Trophoblast cell (in vitro differentiated cells and primary cell): ENCODE data around the gene ABHD4.

Experiments used
- DNase-seq, 2 donors: peaks; one replicate each; pipeline ENCODE4 v3.0.0-alpha.2; 2016
- H2AFZ ChIP-seq: 2 replicates; pipeline ENCODE4 v1.6.1; 2013; ENCODE audit warnings: low read length, moderate library complexity, mild to moderate bottlenecking; ENCODE audit not compliant: insufficient read depth, poor library complexity
- H2AK5ac ChIP-seq: 2 replicates; pipeline ENCODE4 v1.6.1; 2013; ENCODE audit warnings: mild to moderate bottlenecking, low read length
- H2BK120ac ChIP-seq: 2 replicates; pipeline ENCODE4 v1.6.1; 2013; ENCODE audit warnings: low read length, mild to moderate bottlenecking, moderate library complexity; ENCODE audit not compliant: insufficient read depth, poor library complexity
- H2BK12ac ChIP-seq: 2 replicates; pipeline ENCODE4 v1.6.1; 2013; ENCODE audit warnings: mild to moderate bottlenecking, low read length, moderate library complexity
- H2BK5ac ChIP-seq: 2 replicates; pipeline ENCODE4 v1.6.1; 2013; ENCODE audit warnings: low read length, low read depth, moderate library complexity, mild to moderate bottlenecking; ENCODE audit not compliant: poor library complexity
- H3K14ac ChIP-seq: 2 replicates; pipeline ENCODE4 v1.6.1; 2013; ENCODE audit warnings: mild to moderate bottlenecking, low read length
- H3K18ac ChIP-seq: 2 replicates; pipeline ENCODE4 v1.6.1; 2013; ENCODE audit warnings: mild to moderate bottlenecking, low read length
- H3K23ac ChIP-seq: 2 replicates; pipeline ENCODE4 v1.6.1; 2013; ENCODE audit warnings: low read length
- H3K27ac ChIP-seq: 2 replicates; pipeline ENCODE4 v1.5.1; 2013; ENCODE audit warnings: low read depth, mild to moderate bottlenecking, inconsistent platforms, low read length, moderate library complexity
- H3K27me3 ChIP-seq: 2 replicates; pipeline ENCODE4 v1.6.1; 2013; ENCODE audit warnings: inconsistent platforms, mild to moderate bottlenecking, low read length, moderate library complexity; ENCODE audit not compliant: insufficient read depth
- H3K36me3 ChIP-seq, 2 experiments: 1 replicate in 1 of 2; 2 replicates in 1 of 2; pipeline ENCODE4 v1.6.1; 2013; ENCODE audit warnings: low read length in 2 of 2, mild to moderate bottlenecking in 2 of 2, moderate library complexity in 1 of 2; ENCODE audit not compliant: insufficient read depth in 2 of 2, control insufficient read depth in 1 of 2
- H3K4ac ChIP-seq: 2 replicates; pipeline ENCODE4 v1.6.1; 2013; ENCODE audit warnings: low read depth, mild to moderate bottlenecking, low read length, moderate library complexity
- H3K4me1 ChIP-seq, 2 experiments: 1 replicate in 1 of 2; 2 replicates in 1 of 2; pipeline ENCODE4 v1.6.1; 2013; ENCODE audit warnings: low read length in 2 of 2, mild to moderate bottlenecking in 2 of 2, moderate library complexity in 1 of 2; ENCODE audit not compliant: insufficient read depth in 2 of 2, control insufficient read depth in 1 of 2
- H3K4me2 ChIP-seq: 2 replicates; pipeline ENCODE4 v1.6.1; 2013; ENCODE audit warnings: inconsistent platforms, mild to moderate bottlenecking, low read length, moderate library complexity
- H3K4me3 ChIP-seq: 2 replicates; pipeline ENCODE4 v1.5.1; 2013; ENCODE audit warnings: mild to moderate bottlenecking, low read depth, low read length, inconsistent platforms
- H3K79me1 ChIP-seq: one replicate; pipeline ENCODE4 v1.6.1; 2013; ENCODE audit warnings: low read length
- H3K79me2 ChIP-seq: 2 replicates; pipeline ENCODE4 v1.6.1; 2013; ENCODE audit warnings: low read length, mild to moderate bottlenecking; ENCODE audit not compliant: control insufficient read depth, insufficient read depth, poor library complexity
- H3K9ac ChIP-seq: 2 replicates; pipeline ENCODE4 v1.6.1; 2013; ENCODE audit warnings: mild to moderate bottlenecking, low read length
- H3K9me3 ChIP-seq: 2 replicates; pipeline ENCODE4 v1.6.1; 2013; ENCODE audit warnings: low read depth, mild to moderate bottlenecking, control low read depth, inconsistent platforms, low read length; ENCODE audit not compliant: insufficient read depth
- H4K12ac ChIP-seq: 2 replicates; pipeline ENCODE4 v1.6.1; 2013; ENCODE audit warnings: low read depth, mild to moderate bottlenecking, low read length, moderate library complexity
- H4K8ac ChIP-seq: 2 replicates; pipeline ENCODE4 v1.6.1; 2013; ENCODE audit warnings: low read depth, mild to moderate bottlenecking, low read length, moderate library complexity
- H4K91ac ChIP-seq: one replicate; pipeline ENCODE4 v1.6.1; 2013; ENCODE audit warnings: low read depth, mild to moderate bottlenecking, low read length, moderate library complexity
- WGBS: extraction: QIAGEN DNeasy Blood & Tissue Kit; methylation state at CpG from one replicate; pipeline ENCODE4 v1.1.7; 2013; ENCODE audit warnings: missing lambda C conversion rate; ENCODE audit not compliant: insufficient read length, insufficient coverage; ENCODE audit errors: extremely low coverage; 5-methylcytosine and 5-hydroxymethylcytosine counted together

The ABHD4 gene

DNA sequence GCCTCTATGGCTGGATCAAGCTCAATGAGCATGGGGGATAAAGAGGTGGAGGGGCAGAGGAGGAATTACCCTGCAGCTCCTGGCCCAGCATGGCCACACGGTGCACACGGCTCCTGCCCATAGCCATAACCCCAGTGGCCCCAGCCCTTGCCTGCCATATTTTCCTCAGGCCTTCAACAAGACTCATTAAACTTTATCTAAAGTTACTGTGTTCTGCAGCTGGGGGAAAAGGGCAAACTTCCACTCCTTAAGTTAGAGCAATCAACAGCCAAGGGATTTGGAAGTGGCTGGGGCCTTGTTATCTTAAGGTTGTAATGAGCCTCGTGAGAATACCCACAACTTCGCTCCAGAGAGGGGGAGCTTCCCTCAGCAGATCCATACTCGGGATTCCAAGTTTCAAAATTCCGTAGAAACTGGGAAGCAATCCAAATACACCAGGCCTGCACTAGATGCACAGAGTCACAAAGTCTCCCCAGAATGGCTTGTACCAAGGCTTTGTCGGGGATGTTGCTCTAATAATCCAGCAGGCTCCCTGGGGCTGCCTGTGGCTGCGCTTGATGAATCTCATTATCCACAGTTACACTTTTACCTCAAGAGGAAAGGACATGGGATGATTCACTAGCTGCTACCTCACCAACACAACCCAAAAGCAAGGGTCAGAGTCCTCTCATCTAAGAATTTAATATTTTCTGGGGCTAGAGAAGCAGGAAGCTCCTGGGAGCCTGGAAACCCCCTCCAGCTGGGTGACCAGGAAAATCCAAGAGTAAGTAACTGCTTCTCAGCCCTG is 59.0 kb downstream of the ABHD4 start:
- no peak overlapping the region for H3K4me3 ChIP-seq
- no peak overlapping the region for H3K27ac ChIP-seq
- H2BK5ac ChIP-seq: no peak overlapping the region
- H3K79me1 ChIP-seq: no peaks in the 10 kb centered on the region
- no peak overlapping the region for H3K9ac ChIP-seq
- H4K12ac ChIP-seq: no peak overlapping the region
- no peak overlapping the region for H4K91ac ChIP-seq
- H2AFZ ChIP-seq: no peak overlapping the region
- H3K4me2 ChIP-seq: no peak overlapping the region
- no peak overlapping the region for H3K4ac ChIP-seq
- H2BK12ac ChIP-seq: no peak overlapping the region
- H3K4me1 ChIP-seq: no peaks in the 10 kb centered on the region
- H3K14ac ChIP-seq: no peak overlapping the region
- H2AK5ac ChIP-seq: no peak overlapping the region
- no peaks in the 10 kb centered on the region for H3K79me2 ChIP-seq
- no peaks in the 10 kb centered on the region for H3K36me3 ChIP-seq
- no peak for DNase-seq
- no peak overlapping the region for H3K18ac ChIP-seq
- no peaks in the 10 kb centered on the region for H3K9me3 ChIP-seq
- H3K27me3 ChIP-seq: no peaks in the 10 kb centered on the region
- H3K23ac ChIP-seq: no peak overlapping the region
- no peak overlapping the region for H4K8ac ChIP-seq
- H2BK120ac ChIP-seq: no peak overlapping the region
- no CpG with 5 or more reads among the region's 8 CpGs for WGBS

DNA sequence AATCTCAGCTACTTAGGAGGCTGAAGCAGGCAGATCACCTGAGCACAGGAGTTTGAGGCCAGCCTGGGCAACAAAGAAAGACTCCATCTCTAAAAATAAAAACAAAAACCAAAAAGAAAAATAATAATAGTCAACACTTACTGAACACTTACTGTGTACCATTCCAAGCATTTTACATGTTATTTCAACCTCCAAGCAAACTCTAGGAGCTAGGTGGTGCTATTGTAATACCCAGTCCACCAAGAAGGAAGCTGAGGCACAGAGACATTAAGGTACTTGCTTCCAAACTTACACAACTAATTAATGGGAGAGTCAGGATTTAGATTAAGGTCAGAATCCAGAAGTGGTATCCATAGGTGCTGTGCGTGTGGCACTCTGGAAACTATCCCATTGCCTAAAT is 59.8 kb downstream of the ABHD4 start:
- Histone ChIP-seq H3K14ac (no peak overlapping the region), H2BK120ac (no peak overlapping the region), H4K12ac (no peak overlapping the region), H3K36me3 (no peaks in the 10 kb centered on the region), H3K4me1 (no peaks in the 10 kb centered on the region), H3K18ac (no peak overlapping the region), H3K79me2 (no peaks in the 10 kb centered on the region), H2BK5ac (no peak overlapping the region), H3K4me3 (no peak overlapping the region), H3K27ac (no peak overlapping the region), H2AK5ac (no peak overlapping the region), H2AFZ (no peak overlapping the region), H3K9me3 (no peaks in the 10 kb centered on the region), H2BK12ac (no peak overlapping the region), H3K4ac (no peak overlapping the region), H3K27me3 (no peaks in the 10 kb centered on the region), H3K4me2 (no peak overlapping the region), H4K8ac (no peak overlapping the region), H3K9ac (no peak overlapping the region), H3K79me1 (no peaks in the 10 kb centered on the region), H4K91ac (no peak overlapping the region), H3K23ac (no peak overlapping the region)
- WGBS: no CpG with 5 or more reads among the region's 1 CpG
- peak in 1 of 2 donors; percentile 47 for DNase-seq

DNA sequence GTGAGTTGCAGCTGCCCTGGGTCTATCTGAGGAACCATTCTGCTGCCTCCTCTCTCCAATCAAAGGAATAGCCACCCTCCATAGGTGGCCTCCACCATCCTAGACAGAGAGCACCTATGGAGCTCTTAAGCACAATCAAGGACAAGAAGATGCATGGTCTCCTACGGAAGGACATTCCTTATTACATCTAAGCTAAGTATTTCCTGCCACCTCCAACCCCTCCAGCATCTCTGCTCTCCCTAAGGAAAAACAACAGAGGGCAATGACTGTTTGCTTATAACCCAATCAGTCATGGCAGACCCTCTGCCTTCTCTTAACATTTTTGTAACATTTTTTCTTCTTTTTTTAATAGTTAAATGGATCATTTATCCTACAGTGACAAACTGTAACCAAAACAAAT is 60.8 kb downstream of the ABHD4 start:
- no peak for DNase-seq
- Histone ChIP-seq H3K79me1 (no peaks in the 10 kb centered on the region), H2AFZ (no peak overlapping the region), H3K79me2 (no peaks in the 10 kb centered on the region), H2BK12ac (peak overlapping the region; percentile 63), H4K8ac (no peak overlapping the region), H4K12ac (no peak overlapping the region), H3K18ac (no peak overlapping the region), H3K23ac (no peak overlapping the region), H3K4me1 (no peaks in the 10 kb centered on the region), H4K91ac (peak overlapping the region; percentile 22), H2BK5ac (no peak overlapping the region), H3K14ac (no peak overlapping the region), H3K9ac (no peak overlapping the region), H3K4me2 (no peak overlapping the region), H3K36me3 (no peaks in the 10 kb centered on the region), H3K9me3 (no peaks in the 10 kb centered on the region), H3K4me3 (no peak overlapping the region), H2AK5ac (no peak overlapping the region), H3K4ac (no peak overlapping the region), H3K27ac (no peak overlapping the region), H3K27me3 (no peaks in the 10 kb centered on the region), H2BK120ac (no peak overlapping the region)
- no CpG with 5 or more reads among the region's 1 CpG for WGBS

DNA sequence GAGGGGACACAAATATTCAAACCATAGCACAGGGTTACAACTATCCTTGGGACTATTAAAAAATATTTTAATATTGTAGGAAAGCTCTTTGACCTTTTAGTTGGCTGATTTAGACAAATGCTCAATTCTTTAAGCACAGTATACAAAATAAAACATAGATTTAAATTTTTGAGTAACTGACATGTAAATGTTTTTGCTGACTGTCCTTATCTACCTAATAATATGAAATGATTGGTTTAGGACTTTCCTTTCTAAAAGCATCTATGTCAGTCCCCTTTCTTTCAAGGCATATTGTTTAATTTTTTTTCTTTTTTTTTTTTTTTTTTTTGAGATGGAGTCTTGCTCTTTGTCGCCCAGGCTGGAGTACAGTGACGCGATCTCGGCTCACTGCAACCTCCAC is 62.6 kb downstream of the ABHD4 start:
- Histone ChIP-seq H3K23ac (no peak overlapping the region), H2AFZ (no peak overlapping the region)

More for the DNA sequence above, 62.6 kb downstream of the ABHD4 start:
- H2BK12ac ChIP-seq: no peak overlapping the region
- H2BK5ac ChIP-seq: no peak overlapping the region
- no peak overlapping the region for H4K8ac ChIP-seq
- H3K4ac ChIP-seq: no peak overlapping the region
- H3K27ac ChIP-seq: no peak overlapping the region
- no peak overlapping the region for H2AK5ac ChIP-seq
- H3K79me2 ChIP-seq: no peaks in the 10 kb centered on the region
- H3K18ac ChIP-seq: no peak overlapping the region
- H4K91ac ChIP-seq: no peak overlapping the region
- H2BK120ac ChIP-seq: no peak overlapping the region
- no peak overlapping the region for H4K12ac ChIP-seq
- no peak overlapping the region for H3K14ac ChIP-seq
- no peaks in the 10 kb centered on the region for H3K79me1 ChIP-seq
- WGBS: no CpG with 5 or more reads among the region's 4 CpGs
- H3K9me3 ChIP-seq: no peaks in the 10 kb centered on the region
- no peak overlapping the region for H3K4me2 ChIP-seq
- H3K9ac ChIP-seq: no peak overlapping the region
- H3K4me1 ChIP-seq: no peaks in the 10 kb centered on the region
- no peak for DNase-seq
- H3K27me3 ChIP-seq: no peaks in the 10 kb centered on the region
- no peak overlapping the region for H3K4me3 ChIP-seq
- H3K36me3 ChIP-seq: no peaks in the 10 kb centered on the region
